SU-DHL-6 (cell line): ENCODE data around the gene ADAT3.

Experiments used
- H2AFZ ChIP-seq: fragments of 200-600 bp; sonication (generic); 2 replicates; pipeline ENCODE4 v1.6.1; 2014; ENCODE audit warnings: low read depth, mild to moderate bottlenecking, moderate library complexity, mixed read lengths, antibody characterized with exemption, low read length; ENCODE audit not compliant: severe bottlenecking
- H3F3A ChIP-seq: fragments of 200-600 bp; shearing (Covaris generic); 2 replicates; pipeline ENCODE4 v1.6.0; 2016; ENCODE audit warnings: antibody characterized with exemption, mild to moderate bottlenecking; ENCODE audit not compliant: insufficient read depth
- H3K27ac ChIP-seq: fragments of 200-600 bp; sonication (generic); 2 replicates; pipeline ENCODE4 v1.5.1; 2016; ENCODE audit warnings: low read depth, mild to moderate bottlenecking, low read length, moderate library complexity, mixed read lengths
- H3K27me3 ChIP-seq: fragments of 200-600 bp; sonication (generic), shearing (Covaris generic); 2 replicates; pipeline ENCODE4 v1.6.0; 2014; ENCODE audit warnings: mild to moderate bottlenecking, low read length
- H3K36me3 ChIP-seq: fragments of 200-600 bp; sonication (generic); 2 replicates; pipeline ENCODE4 v1.6.1; 2014; ENCODE audit warnings: mild to moderate bottlenecking, low read length, mixed read lengths
- H3K4me2 ChIP-seq: fragments of 300-600, 200-600 bp; shearing (Covaris generic), sonication (generic); 2 replicates; pipeline ENCODE4 v1.6.0; 2014; ENCODE audit warnings: low read length, low read depth, mild to moderate bottlenecking; ENCODE audit not compliant: poor library complexity, severe bottlenecking
- H3K4me3 ChIP-seq: fragments of 200-600 bp; sonication (generic); 2 replicates; pipeline ENCODE4 v1.5.1; 2014; ENCODE audit warnings: antibody characterized with exemption, low read length, mild to moderate bottlenecking, mixed read lengths; ENCODE audit not compliant: insufficient read depth, poor library complexity, severe bottlenecking
- H3K79me2 ChIP-seq: fragments of 200-600 bp; sonication (generic); 2 replicates; pipeline ENCODE4 v1.6.1; 2014; ENCODE audit warnings: mild to moderate bottlenecking, low read length, moderate library complexity; ENCODE audit not compliant: insufficient read depth
- H3K9ac ChIP-seq: fragments of 200-600 bp; sonication (generic); 2 replicates; pipeline ENCODE4 v1.7.0; 2014; ENCODE audit warnings: mild to moderate bottlenecking, low read length
- H3K9me2 ChIP-seq: fragments of 200-600 bp; sonication (generic); replicated peaks from 2 replicates; pipeline ENCODE4 v1.6.1; 2014; ENCODE audit warnings: low read length; ENCODE audit not compliant: insufficient read depth
- H3K9me3 ChIP-seq: fragments of 200-600 bp; sonication (generic); 2 replicates; pipeline ENCODE4 v1.6.1; 2014; ENCODE audit warnings: low read length, mixed read lengths; ENCODE audit not compliant: insufficient read depth
- H4K20me1 ChIP-seq: fragments of 200-600 bp; sonication (generic); 2 replicates; pipeline ENCODE4 v1.6.1; 2014; ENCODE audit warnings: low read depth, mild to moderate bottlenecking, antibody characterized with exemption, low read length, moderate library complexity, mixed read lengths
- CTCF ChIP-seq: fragments of 200-600 bp; sonication (generic); IDR thresholded peaks from one replicate; pipeline ENCODE4 v1.5.1; 2017; ENCODE audit warnings: antibody characterized with exemption, mild to moderate bottlenecking, low read length, moderate library complexity; ENCODE audit not compliant: insufficient read depth, poor library complexity, severe bottlenecking
- EZH2phosphoT487 ChIP-seq: fragments of 200-600 bp; sonication (generic), shearing (Covaris generic); conservative IDR thresholded peaks from 2 replicates; pipeline ENCODE4 v1.6.1; 2018; ENCODE audit warnings: mild to moderate bottlenecking, antibody characterized with exemption, low read length, moderate library complexity, mixed read lengths

ADAT3 gene

GRCh38 chr19:1882786-1883692 is 22.2 kb upstream of the ADAT3 start:
- Histone ChIP-seq H3K9me3 (no peaks in the 10 kb centered on the region), H3K27ac (no peak overlapping the region), H3K79me2 (peaks cover 19% of the 10 kb centered on the region), H3K36me3 (no peaks in the 10 kb centered on the region), H2AFZ (no peak overlapping the region), H3K9ac (no peak overlapping the region; the same call in 1 of the 2 replicates), H4K20me1 (peaks cover 7% of the 10 kb centered on the region; the same call in 1 of the 2 replicates), H3K9me2 (no peaks in the 10 kb centered on the region), H3K4me3 (no peak overlapping the region), H3K27me3 (no peaks in the 10 kb centered on the region), H3K4me2 (peak overlapping the region; percentile 95), H3F3A (peaks cover 6% of the 10 kb centered on the region; the same call in 1 of the 2 replicates)
- no peak for TF ChIP-seq CTCF

GRCh38 chr19:1883784-1884183 is 21.4 kb upstream of the ADAT3 start:
- Histone ChIP-seq H4K20me1 (peaks cover 7% of the 10 kb centered on the region; the same call in 1 of the 2 replicates), H3K27me3 (no peaks in the 10 kb centered on the region), H2AFZ (no peak overlapping the region), H3F3A (peaks cover 6% of the 10 kb centered on the region; the same call in 1 of the 2 replicates), H3K9me2 (no peaks in the 10 kb centered on the region), H3K9me3 (no peaks in the 10 kb centered on the region), H3K9ac (peak overlapping the region; percentile 86), H3K4me2 (peak overlapping the region; percentile 95), H3K36me3 (no peaks in the 10 kb centered on the region), H3K79me2 (peaks cover 19% of the 10 kb centered on the region), H3K4me3 (peak overlapping the region; percentile 87), H3K27ac (no peak overlapping the region)
- no peak for TF ChIP-seq CTCF
- TF ChIP-seq EZH2phosphoT487: no peak

GRCh38 chr19:1884291-1884718 is 20.9 kb upstream of the ADAT3 start:
- Histone ChIP-seq H3K4me3 (peak overlapping the region; percentile 87), H3K9me3 (no peaks in the 10 kb centered on the region), H3K79me2 (peaks cover 19% of the 10 kb centered on the region), H3K27ac (no peak overlapping the region), H2AFZ (no peak overlapping the region), H3K4me2 (peak overlapping the region; percentile 95), H3K9ac (peak overlapping the region; percentile 86), H3F3A (peaks cover 6% of the 10 kb centered on the region; the same call in 1 of the 2 replicates), H3K9me2 (no peaks in the 10 kb centered on the region), H3K27me3 (no peaks in the 10 kb centered on the region), H3K36me3 (no peaks in the 10 kb centered on the region), H4K20me1 (peaks cover 7% of the 10 kb centered on the region; the same call in 1 of the 2 replicates)
- TF ChIP-seq EZH2phosphoT487 (no peak), CTCF (no peak)
